ENCODE data around the gene CCDC89. TPM values are rescaled to one million over a fixed set of nuclear protein-coding genes. Genes with fewer than 3 reads are reported as not detected.

Gene CCDC89
- total and polyA plus RNA-seq, 2 of the 13 experiments (the other 11 are each of a cell fraction or from before 2014, with no cell fraction given): 0.13 to 0.38 TPM

DNA sequence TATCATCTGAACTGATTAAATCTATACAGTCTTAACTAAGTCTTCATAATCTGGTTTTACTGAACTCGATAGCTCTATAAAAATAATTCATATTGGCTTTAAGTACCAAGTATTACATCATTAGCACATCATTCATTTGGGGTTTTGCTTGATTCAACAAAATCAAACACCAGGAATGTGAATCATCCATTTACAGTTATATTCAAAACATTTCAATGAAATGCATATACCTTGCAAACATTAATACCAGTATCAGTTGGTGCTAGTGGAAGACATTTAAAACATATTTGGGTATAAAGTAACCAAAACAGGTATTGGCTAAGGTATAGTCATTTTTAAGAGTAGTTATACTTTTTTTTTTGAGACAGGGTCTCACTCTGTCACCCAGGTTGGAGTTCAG, 12.2 kb upstream of the CCDC89 start:
- FAIRE-seq: no peak
- TF ChIP-seq MYNN (CRISPR knock-in tag; IDR thresholded peaks at IDR 0.05; ENCODE audit: low read depth) (no peak), FOXJ3 (CRISPR knock-in tag; IDR thresholded peaks at IDR 0.05; ENCODE audit: borderline replicate concordance) (no peak), SKI (IDR thresholded peaks at IDR 0.05; ENCODE audit: partially characterized antibody) (no peak), ZSCAN21 (CRISPR knock-in tag; IDR thresholded peaks at IDR 0.05; ENCODE audit: borderline replicate concordance) (no peak), KAT2B (IDR thresholded peaks at IDR 0.05; ENCODE audit: borderline replicate concordance, low read depth, low read length) (no peak), ZNF329 (CRISPR knock-in tag; IDR thresholded peaks at IDR 0.05; ENCODE audit: low read depth) (no peak), FOXP1 (IDR thresholded peaks at IDR 0.05) (no peak), FOXP1 (CRISPR knock-in tag; IDR thresholded peaks at IDR 0.05) (no peak), POLR2G (IDR thresholded peaks at IDR 0.05; ENCODE audit: low read depth, low read length) (no peak), SAP130 (CRISPR knock-in tag; IDR thresholded peaks at IDR 0.05; ENCODE audit: low read depth) (no peak), ARNT2 (CRISPR knock-in tag; IDR thresholded peaks at IDR 0.05; ENCODE audit: low read depth) (no peak), MTF2 (CRISPR knock-in tag; IDR thresholded peaks at IDR 0.05; ENCODE audit: borderline replicate concordance) (no peak)
- TF ChIP-seq, protein P1, sequence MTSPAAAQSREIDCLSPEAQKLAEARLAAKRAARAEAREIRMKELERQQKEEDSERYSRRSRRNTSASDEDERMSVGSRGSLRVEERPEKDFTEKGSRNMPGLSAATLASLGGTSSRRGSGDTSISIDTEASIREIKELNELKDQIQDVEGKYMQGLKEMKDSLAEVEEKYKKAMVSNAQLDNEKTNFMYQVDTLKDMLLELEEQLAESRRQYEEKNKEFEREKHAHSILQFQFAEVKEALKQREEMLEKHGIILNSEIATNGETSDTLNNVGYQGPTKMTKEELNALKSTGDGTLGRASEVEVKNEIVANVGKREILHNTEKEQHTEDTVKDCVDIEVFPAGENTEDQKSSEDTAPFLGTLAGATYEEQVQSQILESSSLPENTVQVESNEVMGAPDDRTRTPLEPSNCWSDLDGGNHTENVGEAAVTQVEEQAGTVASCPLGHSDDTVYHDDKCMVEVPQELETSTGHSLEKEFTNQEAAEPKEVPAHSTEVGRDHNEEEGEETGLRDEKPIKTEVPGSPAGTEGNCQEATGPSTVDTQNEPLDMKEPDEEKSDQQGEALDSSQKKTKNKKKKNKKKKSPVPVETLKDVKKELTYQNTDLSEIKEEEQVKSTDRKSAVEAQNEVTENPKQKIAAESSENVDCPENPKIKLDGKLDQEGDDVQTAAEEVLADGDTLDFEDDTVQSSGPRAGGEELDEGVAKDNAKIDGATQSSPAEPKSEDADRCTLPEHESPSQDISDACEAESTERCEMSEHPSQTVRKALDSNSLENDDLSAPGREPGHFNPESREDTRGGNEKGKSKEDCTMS (CRISPR knock-in tag; conservative IDR thresholded peaks at IDR 0.05): no peak
- TF ChIP-seq, protein P2, sequence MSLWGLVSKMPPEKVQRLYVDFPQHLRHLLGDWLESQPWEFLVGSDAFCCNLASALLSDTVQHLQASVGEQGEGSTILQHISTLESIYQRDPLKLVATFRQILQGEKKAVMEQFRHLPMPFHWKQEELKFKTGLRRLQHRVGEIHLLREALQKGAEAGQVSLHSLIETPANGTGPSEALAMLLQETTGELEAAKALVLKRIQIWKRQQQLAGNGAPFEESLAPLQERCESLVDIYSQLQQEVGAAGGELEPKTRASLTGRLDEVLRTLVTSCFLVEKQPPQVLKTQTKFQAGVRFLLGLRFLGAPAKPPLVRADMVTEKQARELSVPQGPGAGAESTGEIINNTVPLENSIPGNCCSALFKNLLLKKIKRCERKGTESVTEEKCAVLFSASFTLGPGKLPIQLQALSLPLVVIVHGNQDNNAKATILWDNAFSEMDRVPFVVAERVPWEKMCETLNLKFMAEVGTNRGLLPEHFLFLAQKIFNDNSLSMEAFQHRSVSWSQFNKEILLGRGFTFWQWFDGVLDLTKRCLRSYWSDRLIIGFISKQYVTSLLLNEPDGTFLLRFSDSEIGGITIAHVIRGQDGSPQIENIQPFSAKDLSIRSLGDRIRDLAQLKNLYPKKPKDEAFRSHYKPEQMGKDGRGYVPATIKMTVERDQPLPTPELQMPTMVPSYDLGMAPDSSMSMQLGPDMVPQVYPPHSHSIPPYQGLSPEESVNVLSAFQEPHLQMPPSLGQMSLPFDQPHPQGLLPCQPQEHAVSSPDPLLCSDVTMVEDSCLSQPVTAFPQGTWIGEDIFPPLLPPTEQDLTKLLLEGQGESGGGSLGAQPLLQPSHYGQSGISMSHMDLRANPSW (CRISPR knock-in tag; IDR thresholded peaks at IDR 0.05; ENCODE audit: borderline replicate concordance): no peak
- no TSS peak for BruUV-seq (replicated peaks)

More for the DNA sequence above, 12.2 kb upstream of the CCDC89 start:
- in situ Hi-C loops (cut with HindIII; ENCODE audit: extremely low pct_ligation_motif_present, low pct_unique_long_range_greater_than_20kb): no loop called here
- ChIA-PET CTCF (ENCODE audit: low intra/inter-chr PET ratio, low total read pairs) (no interaction called here), POLR2A (no interaction called here)
- no peak for ATAC-seq
- Histone ChIP-seq H3K4me1 (ENCODE audit: insufficient read depth, low read length) (no peaks in the 10 kb centered on the region), H3K27ac (ENCODE audit: extremely low read length, insufficient read depth, low read length) (no peak overlapping the region), H3K9me3 (ENCODE audit: low read length) (no peaks in the 10 kb centered on the region), H3K27me3 (ENCODE audit: control insufficient read depth in 1 of 2, insufficient read depth in 2 of 2, low read length in 2 of 2) (no peaks in the 10 kb centered on the region), H3K79me2 (ENCODE audit: insufficient read depth, low read length) (no peaks in the 10 kb centered on the region), H3K36me3 (replicated peaks in 1 of 2; ENCODE audit: control insufficient read depth in 1 of 2, insufficient read depth in 2 of 2, low read length in 2 of 2) (no peaks in the 10 kb centered on the region), H4K20me1 (ENCODE audit: insufficient read depth, low read length) (no peaks in the 10 kb centered on the region), H3K4me3 (replicated peaks in 1 of 3; ENCODE audit: insufficient read depth in 1 of 3, low read depth in 2 of 3, low read length in 3 of 3) (no peak overlapping the region), H3K4me2 (ENCODE audit: low read depth, low read length) (no peak overlapping the region), H2AFZ (ENCODE audit: low read length) (no peak overlapping the region), H3K9ac (ENCODE audit: insufficient read depth, low read depth, low read length) (no peak overlapping the region)
- intact Hi-C loops (cut with micrococcal nuclease; ENCODE audit: unreplicated experiment): no loop called here
- 0% methylated on average over 1 of the region's 1 CpG for WGBS (ENCODE audit: low lambda C conversion rate)
- DNase-seq (ENCODE audit: low spot score): no peak

All from HepG2 (cell line).